Mesendoderm (in vitro differentiated cells): ENCODE data around the gene SLC38A2.

Source experiments
- DNase-seq: peaks from one replicate; pipeline ENCODE4 v3.0.0; 2013
- H2AK5ac ChIP-seq: 2 replicates; pipeline ENCODE4 v1.6.1; 2013; ENCODE audit warnings: low read length, inconsistent platforms
- H2BK120ac ChIP-seq: 2 replicates; pipeline ENCODE4 v1.6.1; 2013; ENCODE audit warnings: low read depth, mild to moderate bottlenecking, low read length, moderate library complexity, mixed read lengths
- H2BK15ac ChIP-seq: replicated peaks from 2 replicates; pipeline ENCODE4 v1.6.1; 2013; ENCODE audit warnings: low read depth, mild to moderate bottlenecking, moderate library complexity
- H2BK5ac ChIP-seq: 2 replicates; pipeline ENCODE4 v1.6.1; 2013; ENCODE audit warnings: low read length, inconsistent platforms
- H3K18ac ChIP-seq: 2 replicates; pipeline ENCODE4 v1.6.1; 2013; ENCODE audit warnings: mild to moderate bottlenecking, low read length, mixed read lengths
- H3K23ac ChIP-seq: one replicate; pipeline ENCODE4 v1.6.1; 2013; ENCODE audit warnings: low read length
- H3K27ac ChIP-seq: 2 replicates; pipeline ENCODE4 v1.5.1; 2013; ENCODE audit warnings: low read depth, mild to moderate bottlenecking, inconsistent platforms, low read length, moderate library complexity
- H3K27me3 ChIP-seq: 2 replicates; pipeline ENCODE4 v1.6.1; 2013; ENCODE audit warnings: low read length, control low read depth, mild to moderate bottlenecking, inconsistent platforms; ENCODE audit not compliant: insufficient read depth, poor library complexity
- H3K36me3 ChIP-seq: 2 replicates; pipeline ENCODE4 v1.6.1; 2013; ENCODE audit warnings: low read length, inconsistent platforms; ENCODE audit not compliant: control insufficient read depth, insufficient read depth
- H3K4ac ChIP-seq: one replicate; pipeline ENCODE4 v1.6.1; 2013; ENCODE audit warnings: low read depth, mild to moderate bottlenecking, low read length, moderate library complexity
- H3K4me1 ChIP-seq: 2 replicates; pipeline ENCODE4 v1.6.1; 2013; ENCODE audit warnings: low read depth, low read length, inconsistent platforms; ENCODE audit not compliant: control insufficient read depth
- H3K4me2 ChIP-seq: 2 replicates; pipeline ENCODE4 v1.6.1; 2013; ENCODE audit warnings: low read length
- H3K4me3 ChIP-seq: 2 replicates; pipeline ENCODE4 v1.5.1; 2013; ENCODE audit warnings: mild to moderate bottlenecking, low read length
- H3K56ac ChIP-seq: one replicate; pipeline ENCODE4 v1.6.1; 2013; ENCODE audit warnings: low read length
- H3K79me1 ChIP-seq: 2 replicates; pipeline ENCODE4 v1.6.1; 2013; ENCODE audit warnings: low read length, inconsistent platforms
- H3K79me2 ChIP-seq: 2 replicates; pipeline ENCODE4 v1.6.1; 2013; ENCODE audit warnings: mild to moderate bottlenecking, low read length; ENCODE audit not compliant: control insufficient read depth, insufficient read depth
- H3K9ac ChIP-seq: 2 replicates; pipeline ENCODE4 v1.6.1; 2013; ENCODE audit warnings: low read length, inconsistent platforms
- H4K5ac ChIP-seq: one replicate; pipeline ENCODE4 v1.6.1; 2013; ENCODE audit warnings: low read length
- H4K8ac ChIP-seq: one replicate; pipeline ENCODE4 v1.6.1; 2013; ENCODE audit warnings: low read depth, mild to moderate bottlenecking, control low read depth, low read length, moderate library complexity
- WGBS: extraction: QIAGEN DNeasy Blood & Tissue Kit; methylation state at CpG from one replicate; pipeline ENCODE4 v1.1.7; 2013; ENCODE audit warnings: low lambda C conversion rate, missing lambda C conversion rate; ENCODE audit not compliant: insufficient coverage; ENCODE audit errors: extremely low coverage; 5-methylcytosine and 5-hydroxymethylcytosine counted together

Gene SLC38A2

GRCh38 chr12:46406352-46407027 lies 33.9 kb upstream of the SLC38A2 start:
- peak overlapping the region; percentile 12 for H3K4ac ChIP-seq
- H3K36me3 ChIP-seq = no peaks in the 10 kb centered on the region
- no peaks in the 10 kb centered on the region for H3K4me1 ChIP-seq
- no peak overlapping the region for H3K4me3 ChIP-seq
- H3K18ac ChIP-seq = no peak overlapping the region
- peak overlapping the region; percentile 8 for H3K27ac ChIP-seq
- H2AK5ac ChIP-seq = no peak overlapping the region
- no CpG with 5 or more reads among the region's 1 CpG for WGBS
- H3K9ac ChIP-seq = no peak overlapping the region
- no peak overlapping the region for H4K5ac ChIP-seq
- peak; percentile 70 for DNase-seq
- H2BK15ac ChIP-seq = no peak overlapping the region
- no peaks in the 10 kb centered on the region for H3K27me3 ChIP-seq
- H3K56ac ChIP-seq = no peak overlapping the region
- no peak overlapping the region for H3K23ac ChIP-seq
- H2BK5ac ChIP-seq = no peak overlapping the region
- no peak overlapping the region for H4K8ac ChIP-seq
- no peaks in the 10 kb centered on the region for H3K79me1 ChIP-seq
- peak overlapping the region; percentile 21 for H2BK120ac ChIP-seq
- H3K79me2 ChIP-seq = no peaks in the 10 kb centered on the region
- H3K4me2 ChIP-seq = no peak overlapping the region

- H4K8ac ChIP-seq = no peak overlapping the region
- no peak for DNase-seq
- no peak overlapping the region for H3K23ac ChIP-seq
- H3K18ac ChIP-seq = no peak overlapping the region
- no peaks in the 10 kb centered on the region for H3K79me2 ChIP-seq
- no peaks in the 10 kb centered on the region for H3K27me3 ChIP-seq
- no peak overlapping the region for H3K27ac ChIP-seq
- no peak overlapping the region for H3K9ac ChIP-seq
- H3K4me2 ChIP-seq = no peak overlapping the region
- no peak overlapping the region for H4K5ac ChIP-seq
- H3K79me1 ChIP-seq = no peaks in the 10 kb centered on the region
- H2BK120ac ChIP-seq = no peak overlapping the region
- no peaks in the 10 kb centered on the region for H3K36me3 ChIP-seq
- no peak overlapping the region for H2BK15ac ChIP-seq
- WGBS = no CpG with 5 or more reads among the region's 5 CpGs
- no peak overlapping the region for H3K4me3 ChIP-seq
- H3K56ac ChIP-seq = no peak overlapping the region
- H2AK5ac ChIP-seq = no peak overlapping the region
- no peaks in the 10 kb centered on the region for H3K4me1 ChIP-seq
- peak overlapping the region; percentile 24 for H3K4ac ChIP-seq
- no peak overlapping the region for H2BK5ac ChIP-seq
Observed at GRCh38 chr12:46404733-46405132, 32.2 kb upstream of the SLC38A2 start.

- H3K27ac ChIP-seq = no peak overlapping the region
- WGBS = no CpG with 5 or more reads among the region's 1 CpG
- no peak overlapping the region for H2AK5ac ChIP-seq
- no peak overlapping the region for H2BK5ac ChIP-seq
- H3K4me2 ChIP-seq = no peak overlapping the region
- no peaks in the 10 kb centered on the region for H3K36me3 ChIP-seq
- no peak overlapping the region for H3K4me3 ChIP-seq
- no peak overlapping the region for H4K8ac ChIP-seq
- no peak overlapping the region for H3K18ac ChIP-seq
- no peak overlapping the region for H4K5ac ChIP-seq
- no peak overlapping the region for H3K9ac ChIP-seq
- H2BK15ac ChIP-seq = no peak overlapping the region
- H3K4ac ChIP-seq = peak overlapping the region; percentile 24
- H3K27me3 ChIP-seq = no peaks in the 10 kb centered on the region
- no peak for DNase-seq
- H3K79me2 ChIP-seq = no peaks in the 10 kb centered on the region
- no peak overlapping the region for H2BK120ac ChIP-seq
- H3K4me1 ChIP-seq = no peaks in the 10 kb centered on the region
- H3K56ac ChIP-seq = no peak overlapping the region
- no peak overlapping the region for H3K23ac ChIP-seq
- H3K79me1 ChIP-seq = no peaks in the 10 kb centered on the region
Observed at GRCh38 chr12:46404225-46404631, 31.7 kb upstream of the SLC38A2 start.

GRCh38 chr12:46403719-46404070 lies 31.1 kb upstream of the SLC38A2 start:
- Histone ChIP-seq H3K36me3 (no peaks in the 10 kb centered on the region), H3K79me1 (no peaks in the 10 kb centered on the region), H2BK15ac (no peak overlapping the region), H4K8ac (no peak overlapping the region), H3K4ac (peak overlapping the region; percentile 36), H3K4me1 (no peaks in the 10 kb centered on the region), H2BK5ac (no peak overlapping the region), H3K27me3 (no peaks in the 10 kb centered on the region), H2AK5ac (no peak overlapping the region), H2BK120ac (no peak overlapping the region), H3K27ac (no peak overlapping the region), H3K79me2 (no peaks in the 10 kb centered on the region), H3K18ac (no peak overlapping the region), H4K5ac (no peak overlapping the region), H3K9ac (no peak overlapping the region), H3K23ac (no peak overlapping the region), H3K4me2 (no peak overlapping the region), H3K56ac (no peak overlapping the region), H3K4me3 (no peak overlapping the region)
- DNase-seq = no peak

- no peaks in the 10 kb centered on the region for H3K79me1 ChIP-seq
- no peak overlapping the region for H3K56ac ChIP-seq
- no peak overlapping the region for H2BK15ac ChIP-seq
- no peaks in the 10 kb centered on the region for H3K4me1 ChIP-seq
- no peaks in the 10 kb centered on the region for H3K27me3 ChIP-seq
- no CpG with 5 or more reads among the region's 3 CpGs for WGBS
- no peak overlapping the region for H3K4ac ChIP-seq
- H2AK5ac ChIP-seq = no peak overlapping the region
- no peak overlapping the region for H2BK5ac ChIP-seq
- H4K8ac ChIP-seq = no peak overlapping the region
- no peaks in the 10 kb centered on the region for H3K36me3 ChIP-seq
- no peak for DNase-seq
- no peak overlapping the region for H2BK120ac ChIP-seq
- no peak overlapping the region for H3K9ac ChIP-seq
- no peak overlapping the region for H3K4me3 ChIP-seq
- H3K18ac ChIP-seq = no peak overlapping the region
- H3K23ac ChIP-seq = no peak overlapping the region
- no peaks in the 10 kb centered on the region for H3K79me2 ChIP-seq
- no peak overlapping the region for H4K5ac ChIP-seq
- no peak overlapping the region for H3K4me2 ChIP-seq
- no peak overlapping the region for H3K27ac ChIP-seq
Observed at GRCh38 chr12:46402941-46403718, 30.6 kb upstream of the SLC38A2 start.
